Tibial nerve (tissue), 4 donors: Measurements from ENCODE around the gene USP25. TPM values are rescaled to one million over a fixed set of nuclear protein-coding genes. Genes with fewer than 3 reads are reported as not detected.

Source experiments
- DNase-seq, 2 donors: peaks; one replicate each; pipeline ENCODE4 v3.0.0-alpha.2; 2019; ENCODE audit warnings: low spot score in 2 of 2
- H3K27ac ChIP-seq, 4 donors: fragments of 200-600 bp; sonication (generic) in 3 of 4; one replicate each; pipeline ENCODE4 v1.5.1; 2017 to 2019; ENCODE audit warnings: mild to moderate bottlenecking in 1 of 4
- H3K27me3 ChIP-seq, 2 donors: fragments of 200-600 bp; sonication (generic) in 1 of 2; one replicate each; pipeline versions ENCODE4 v1.5.1 to v1.6.0; 2017 to 2019
- H3K36me3 ChIP-seq, 3 donors: fragments of 200-600 bp; sonication (generic); one replicate each; pipeline ENCODE4 v1.5.1; 2018 to 2019
- H3K4me1 ChIP-seq, 4 donors: fragments of 200-600 bp; sonication (generic) in 3 of 4; one replicate each; pipeline ENCODE4 v1.5.1; 2017 to 2019
- H3K4me3 ChIP-seq, 4 donors: fragments of 200-600 bp; sonication (generic) in 3 of 4; one replicate each; pipeline ENCODE4 v1.5.1; 2017 to 2019; ENCODE audit warnings: mild to moderate bottlenecking in 1 of 4, moderate library complexity in 1 of 4
- H3K9me3 ChIP-seq, 4 donors: fragments of 200-600 bp; sonication (generic) in 3 of 4; one replicate each; pipeline ENCODE4 v1.5.1; 2017 to 2019
- CTCF ChIP-seq, 5 experiments: fragments of 200-600 bp in 3 of 5; fragments of 450-650 bp in 2 of 5; sonication (generic) in 3 of 5; IDR thresholded peaks; one replicate each; pipeline ENCODE4 v1.5.1; 2016 to 2019; ENCODE audit warnings: antibody characterized with exemption in 5 of 5, mild to moderate bottlenecking in 3 of 5, moderate library complexity in 2 of 5
- EP300 ChIP-seq, 2 donors: sonication (generic); formaldehyde crosslinking; IDR thresholded peaks; one replicate each; pipeline ENCODE4 v1.6.1; 2017; ENCODE audit warnings: antibody characterized with exemption in 2 of 2, mild to moderate bottlenecking in 1 of 2
- POLR2A ChIP-seq, 2 donors: fragments of 450-650 bp; IDR thresholded peaks; one replicate each; pipeline ENCODE4 v1.6.1; 2017; ENCODE audit warnings: antibody characterized with exemption in 2 of 2, mild to moderate bottlenecking in 2 of 2, moderate library complexity in 2 of 2
- WGBS, 2 donors: methylation state at CpG; one replicate each; pipeline ENCODE4 v1.1.5; 2018; 5-methylcytosine and 5-hydroxymethylcytosine counted together
- total RNA-seq, 4 donors: library from RNA; depleted of rRNA; stranded (reverse); fragments of >200 nt; gene quantifications; one replicate each; pipeline ENCODE4 v1.1.0, GENCODE V29; 2016

Gene USP25
- total RNA-seq, 4 donors from 2014 or later, result 59.6 to 79.8 (median 69.9) TPM

GRCh38 chr21:15744926-15745325 lies 15.1 kb downstream of the USP25 start:
- Histone ChIP-seq H3K27me3 (no peaks in the 10 kb centered on the region), H3K27ac (no peak overlapping the region), H3K4me3 (no peak overlapping the region), H3K4me1 (peaks cover 0 to 67% (median 17%) of the 10 kb centered on the region in 4 donors), H3K9me3 (no peaks in the 10 kb centered on the region), H3K36me3 (peaks cover 0 to 12% (median 0%) of the 10 kb centered on the region in 3 donors)
- no peak for DNase-seq
- TF ChIP-seq EP300 (IDR thresholded peaks at IDR 0.05), result no peak
- 61 to 72% methylated on average over 4 of the region's 4 CpGs for WGBS, 2 donors

GRCh38 chr21:15748586-15748985 lies 18.8 kb downstream of the USP25 start:
- 82 to 90% methylated on average over 1 of the region's 1 CpG for WGBS, 2 donors
- Histone ChIP-seq H3K36me3 (peaks cover 0 to 2% (median 0%) of the 10 kb centered on the region in 3 donors), H3K27me3 (no peaks in the 10 kb centered on the region), H3K4me3 (no peak overlapping the region), H3K4me1 (peaks cover 0 to 62% (median 10%) of the 10 kb centered on the region in 4 donors), H3K27ac (no peak overlapping the region), H3K9me3 (no peaks in the 10 kb centered on the region)
- DNase-seq, result no peak
- no peak for TF ChIP-seq EP300 (IDR thresholded peaks at IDR 0.05)
- no peak for TF ChIP-seq CTCF (IDR thresholded peaks at IDR 0.05)

- TF ChIP-seq POLR2A (IDR thresholded peaks at IDR 0.05), result no peak
- TF ChIP-seq CTCF (IDR thresholded peaks at IDR 0.05), result no peak
- no peak for TF ChIP-seq EP300 (IDR thresholded peaks at IDR 0.05)
- H3K4me3 ChIP-seq, result no peak overlapping the region
- H3K9me3 ChIP-seq, result no peaks in the 10 kb centered on the region
Observed at GRCh38 chr21:15749082-15749860, 19.5 kb downstream of the USP25 start.

GRCh38 chr21:15749861-15750159 lies 20.0 kb downstream of the USP25 start:
- DNase-seq, result no peak
- H3K9me3 ChIP-seq, result no peaks in the 10 kb centered on the region

More at GRCh38 chr21:15749082-15749860, 19.5 kb downstream of the USP25 start:
- 70 to 72% methylated on average over 5 of the region's 5 CpGs for WGBS, 2 donors
- no peaks in the 10 kb centered on the region for H3K27me3 ChIP-seq
- no peak for DNase-seq
- peaks cover 0 to 62% (median 14%) of the 10 kb centered on the region in 4 donors for H3K4me1 ChIP-seq
- H3K36me3 ChIP-seq, result no peaks in the 10 kb centered on the region
- H3K27ac ChIP-seq, result no peak overlapping the region

GRCh38 chr21:15751037-15751436 lies 21.3 kb downstream of the USP25 start:
- H3K36me3 ChIP-seq, result no peaks in the 10 kb centered on the region
- H3K9me3 ChIP-seq, result no peaks in the 10 kb centered on the region
- WGBS, 2 donors, result 41 to 70% methylated on average over 1 of the region's 1 CpG
- no peak for DNase-seq
- no peak overlapping the region for H3K27ac ChIP-seq
- no peaks in the 10 kb centered on the region for H3K27me3 ChIP-seq
- no peak for TF ChIP-seq POLR2A (IDR thresholded peaks at IDR 0.05)
- TF ChIP-seq CTCF (IDR thresholded peaks at IDR 0.05), result no peak
- no peak for TF ChIP-seq EP300 (IDR thresholded peaks at IDR 0.05)
- no peak overlapping the region for H3K4me3 ChIP-seq
- peaks cover 0 to 77% (median 22%) of the 10 kb centered on the region in 4 donors for H3K4me1 ChIP-seq

More at GRCh38 chr21:15749861-15750159, 20.0 kb downstream of the USP25 start:
- Histone ChIP-seq H3K4me1 (peaks cover 0 to 65% (median 19%) of the 10 kb centered on the region in 4 donors), H3K4me3 (no peak overlapping the region), H3K27me3 (no peaks in the 10 kb centered on the region), H3K36me3 (no peaks in the 10 kb centered on the region), H3K27ac (no peak overlapping the region)
- no peak for TF ChIP-seq CTCF (IDR thresholded peaks at IDR 0.05)
- no peak for TF ChIP-seq EP300 (IDR thresholded peaks at IDR 0.05)
- no peak for TF ChIP-seq POLR2A (IDR thresholded peaks at IDR 0.05)
- 52 to 59% methylated on average over 2 of the region's 2 CpGs for WGBS, 2 donors
